GM12874 (cell line): ENCODE measurements around the gene PIP5K1B.

Experiments used
- CTCF ChIP-seq: IDR thresholded peaks from 2 replicates; pipeline ENCODE4 v1.5.1; 2011; ENCODE audit warnings: low read depth, mild to moderate bottlenecking, control low read depth, low read length, moderate library complexity; ENCODE audit not compliant: insufficient read depth

Gene PIP5K1B

DNA sequence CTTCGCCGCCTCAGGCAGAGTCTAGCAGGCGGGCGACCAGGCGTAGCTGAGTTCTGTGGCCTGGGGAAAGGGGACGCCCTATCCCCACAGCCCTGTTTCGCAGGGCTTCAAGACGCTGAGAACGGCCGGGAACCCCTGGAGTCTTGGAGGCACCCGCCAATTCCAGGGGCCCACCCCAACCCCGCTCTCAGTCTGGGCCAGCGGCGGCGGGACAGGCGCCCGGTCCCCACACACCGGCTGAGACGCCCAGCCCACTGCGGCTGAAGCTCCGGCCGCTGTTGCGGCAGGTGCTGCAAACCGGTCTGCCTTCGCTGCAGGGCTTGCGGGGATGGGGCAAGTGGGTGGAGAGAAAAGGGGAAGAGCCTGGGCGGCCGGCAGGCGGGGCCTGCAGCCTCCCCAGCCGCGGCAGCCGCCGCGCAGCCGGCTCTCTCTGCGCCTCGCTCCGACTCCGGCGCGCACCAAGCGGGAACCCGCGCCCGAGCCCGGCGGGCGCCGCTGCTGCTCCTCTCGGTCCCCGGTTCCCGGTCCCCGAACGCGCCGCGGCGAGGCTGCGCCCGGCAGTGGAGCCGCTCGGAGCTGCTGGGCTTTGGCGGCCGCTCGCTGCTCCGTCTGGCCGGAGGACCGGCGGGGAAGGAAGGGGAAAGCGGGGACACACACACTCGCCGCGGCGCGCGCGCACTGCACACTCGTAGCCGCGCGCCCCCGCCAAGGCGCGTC lies at the start of gene PIP5K1B:
Gene PIP5K1B, plus strand, starts transcription at position 427 of the 717 bp plus-strand sequence. CDS start 117,375 bp downstream, outside the sequence.
- TF ChIP-seq CTCF = no peak

DNA sequence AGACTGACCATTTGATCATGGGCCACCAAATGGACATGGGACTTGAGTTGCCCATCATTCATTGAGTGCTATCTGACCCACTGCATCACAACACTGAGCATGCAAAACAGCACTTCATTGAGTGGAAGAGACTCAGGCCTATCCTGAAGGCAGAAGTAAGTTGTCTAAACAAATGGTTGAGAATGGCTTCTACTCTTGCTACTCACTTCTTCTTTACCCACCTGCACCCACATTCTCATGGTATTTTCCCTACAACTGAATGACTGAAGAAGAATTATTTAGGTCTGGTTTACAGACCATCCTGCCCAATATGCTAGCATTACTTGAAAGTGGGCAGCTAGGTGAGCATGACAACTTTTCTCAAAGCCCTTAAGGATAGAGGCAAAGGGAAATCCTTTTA lies 41.0 kb upstream of the PIP5K1B start:
- no peak for TF ChIP-seq CTCF

DNA sequence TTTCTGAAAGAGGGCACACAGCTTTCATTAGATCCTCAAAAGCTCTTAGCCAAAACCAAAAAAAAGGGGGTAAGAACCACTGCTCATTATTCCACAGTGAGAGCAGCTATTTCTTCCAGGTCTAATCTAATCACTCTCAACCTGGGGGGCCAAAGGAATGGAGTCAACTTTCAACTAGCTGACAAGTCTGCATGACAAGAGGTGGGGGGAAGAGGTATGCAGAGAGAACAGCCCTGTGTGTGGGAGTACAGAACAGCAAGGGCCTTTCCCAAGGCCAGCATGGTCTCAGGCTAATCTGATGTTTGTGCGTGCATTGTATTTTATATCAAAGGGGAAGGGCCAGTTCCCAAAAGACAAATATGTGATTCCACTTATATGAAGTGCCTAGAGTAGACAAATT lies 36.9 kb upstream of the PIP5K1B start:
- no peak for TF ChIP-seq CTCF

- no peak for TF ChIP-seq CTCF
Measured at GRCh38 chr9:68669218-68669617, 35.8 kb upstream of the PIP5K1B start.

- TF ChIP-seq CTCF = no peak
Measured at GRCh38 chr9:68672215-68672614, 32.8 kb upstream of the PIP5K1B start.

- no peak for TF ChIP-seq CTCF
Measured at GRCh38 chr9:68672625-68673024, 32.4 kb upstream of the PIP5K1B start.

DNA sequence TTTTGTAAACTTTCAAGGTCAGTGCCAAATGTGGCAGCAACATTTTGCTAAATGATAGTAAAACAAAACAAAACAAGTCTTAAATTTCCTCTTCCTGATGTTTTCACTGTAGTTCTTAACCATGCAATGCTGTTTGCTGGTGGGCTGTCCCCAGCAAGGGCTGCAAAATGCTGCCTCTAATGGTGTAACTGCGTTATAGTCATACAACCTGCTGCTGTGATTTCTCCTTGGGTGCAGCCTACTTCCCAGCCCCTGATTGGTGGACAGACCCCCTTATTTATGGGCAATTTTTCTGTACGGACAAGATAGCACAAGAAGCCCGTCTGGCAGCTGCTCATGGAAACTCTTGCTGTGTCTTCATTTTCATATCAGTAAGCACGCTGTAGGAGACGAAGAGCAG lies 26.6 kb upstream of the PIP5K1B start:
- peak; percentile 60; the same call in 1 of the 2 replicates for TF ChIP-seq CTCF

- TF ChIP-seq CTCF = no peak
Measured at GRCh38 chr9:68683433-68683832, 21.6 kb upstream of the PIP5K1B start.
